OCI-LY1 (cell line): ENCODE results near the gene PIM1.

Experiments used
- H2AFZ ChIP-seq: fragments of 200-600 bp; sonication (generic), shearing (Covaris generic); 2 replicates; pipeline ENCODE4 v1.6.0; 2014; ENCODE audit warnings: antibody characterized with exemption, mild to moderate bottlenecking, low read length
- H3F3A ChIP-seq: fragments of 200-600 bp; sonication (generic), shearing (Covaris generic); 2 replicates; pipeline ENCODE4 v1.6.0; 2014; ENCODE audit warnings: mild to moderate bottlenecking, antibody characterized with exemption, low read length, moderate library complexity; ENCODE audit not compliant: insufficient read depth
- H3K27ac ChIP-seq: fragments of 200-600 bp; sonication (generic); 2 replicates; pipeline ENCODE4 v1.5.1; 2014; ENCODE audit warnings: low read length, mixed run types, mild to moderate bottlenecking, low read depth; ENCODE audit not compliant: poor library complexity, severe bottlenecking
- H3K27me3 ChIP-seq: fragments of 200-600 bp; sonication (generic); 2 replicates; pipeline ENCODE4 v1.6.0; 2014; ENCODE audit warnings: antibody characterized with exemption, mild to moderate bottlenecking, low read length, moderate library complexity; ENCODE audit not compliant: insufficient read depth
- H3K36me3 ChIP-seq: fragments of 200-600 bp; sonication (generic); 2 replicates; pipeline ENCODE4 v1.6.1; 2014; ENCODE audit warnings: mild to moderate bottlenecking, antibody characterized with exemption, low read length, moderate library complexity, mixed read lengths; ENCODE audit not compliant: insufficient read depth
- H3K4me1 ChIP-seq: fragments of 200-600 bp; sonication (generic); 2 replicates; pipeline ENCODE4 v1.5.1; 2014; ENCODE audit warnings: mild to moderate bottlenecking, low read length, moderate library complexity; ENCODE audit not compliant: insufficient read depth, severe bottlenecking
- H3K4me2 ChIP-seq: fragments of 200-600 bp; sonication (generic), shearing (Covaris generic); 2 replicates; pipeline ENCODE4 v1.6.1; 2014; ENCODE audit warnings: low read length
- H3K4me3 ChIP-seq: fragments of 200-600 bp; sonication (generic); 2 replicates; pipeline ENCODE4 v1.5.1; 2014; ENCODE audit warnings: low read length, low read depth, mild to moderate bottlenecking, mixed read lengths; ENCODE audit not compliant: poor library complexity, severe bottlenecking
- H3K79me2 ChIP-seq: fragments of 200-600 bp; shearing (Covaris generic); 2 replicates; pipeline ENCODE4 v1.6.1; 2016; ENCODE audit warnings: mixed run types, low read length, mixed read lengths; ENCODE audit not compliant: insufficient read depth
- H3K9ac ChIP-seq: fragments of 200-600 bp; sonication (generic), shearing (Covaris generic); 2 replicates; pipeline ENCODE4 v1.6.1; 2014; ENCODE audit warnings: mild to moderate bottlenecking, low read length, mixed read lengths
- H3K9me2 ChIP-seq: fragments of 200-600 bp; sonication (generic), shearing (Covaris generic); 2 replicates; pipeline ENCODE4 v1.6.1; 2014; ENCODE audit warnings: low read depth, mild to moderate bottlenecking, low read length, mixed read lengths
- H3K9me3 ChIP-seq: fragments of 200-600 bp; shearing (Covaris generic); 2 replicates; pipeline ENCODE4 v1.6.1; 2014; ENCODE audit warnings: low read length, mixed read lengths
- H4K20me1 ChIP-seq: fragments of 200-600 bp; sonication (generic), shearing (Covaris generic); 2 replicates; pipeline ENCODE4 v1.6.0; 2016; ENCODE audit warnings: mild to moderate bottlenecking, low read length; ENCODE audit not compliant: insufficient read depth
- EZH2 ChIP-seq: fragments of 200-600 bp; sonication (generic), shearing (Covaris generic); IDR thresholded peaks from 2 replicates; pipeline ENCODE4 v1.8.0; 2017; ENCODE audit warnings: borderline replicate concordance, mixed run types, mild to moderate bottlenecking, antibody characterized with exemption, low read length, moderate library complexity, mixed read lengths
- TF ChIP-seq, protein P1 (sequence below): fragments of 200-600 bp; sonication (generic), shearing (Covaris generic); IDR thresholded peaks from 2 replicates; pipeline ENCODE4 v1.5.1; 2017; ENCODE audit warnings: mild to moderate bottlenecking, antibody characterized with exemption, low read length, moderate library complexity, mixed read lengths

Gene PIM1

DNA sequence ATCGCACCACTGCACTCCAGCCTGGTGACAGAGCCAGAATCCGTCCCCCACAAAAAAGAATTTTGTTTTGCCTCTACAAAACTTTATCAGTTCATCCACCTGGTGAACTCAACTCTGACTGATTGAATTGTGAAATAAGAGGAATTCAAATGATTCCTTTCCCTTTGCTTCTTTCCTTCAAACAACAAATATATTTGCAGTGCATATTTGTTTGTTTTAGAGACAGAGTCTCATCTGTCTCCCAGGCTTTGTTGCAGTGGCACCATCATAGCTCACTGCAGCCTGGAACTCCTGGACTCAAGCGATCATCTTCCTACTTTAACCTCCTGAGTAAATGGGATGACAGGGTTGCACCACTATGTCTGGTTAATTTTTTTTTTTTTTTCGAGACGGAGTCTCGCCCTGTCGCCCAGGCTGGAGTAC lies 23.2 kb upstream of the PIM1 start:
- Histone ChIP-seq H3K9me3 (no peaks in the 10 kb centered on the region), H3K79me2 (no peaks in the 10 kb centered on the region), H3K4me2 (no peak overlapping the region), H4K20me1 (no peaks in the 10 kb centered on the region), H3K27me3 (no peaks in the 10 kb centered on the region), H3K36me3 (no peaks in the 10 kb centered on the region), H2AFZ (no peak overlapping the region), H3K27ac (peak overlapping the region; percentile 94), H3K4me1 (peaks cover 66% of the 10 kb centered on the region), H3F3A (0 out of 2 replicates have a peak, but pooled peaks cover 5% of the 10 kb centered on the region), H3K9me2 (no peaks in the 10 kb centered on the region), H3K4me3 (no peak overlapping the region), H3K9ac (no peak overlapping the region)
- TF ChIP-seq, protein P1, sequence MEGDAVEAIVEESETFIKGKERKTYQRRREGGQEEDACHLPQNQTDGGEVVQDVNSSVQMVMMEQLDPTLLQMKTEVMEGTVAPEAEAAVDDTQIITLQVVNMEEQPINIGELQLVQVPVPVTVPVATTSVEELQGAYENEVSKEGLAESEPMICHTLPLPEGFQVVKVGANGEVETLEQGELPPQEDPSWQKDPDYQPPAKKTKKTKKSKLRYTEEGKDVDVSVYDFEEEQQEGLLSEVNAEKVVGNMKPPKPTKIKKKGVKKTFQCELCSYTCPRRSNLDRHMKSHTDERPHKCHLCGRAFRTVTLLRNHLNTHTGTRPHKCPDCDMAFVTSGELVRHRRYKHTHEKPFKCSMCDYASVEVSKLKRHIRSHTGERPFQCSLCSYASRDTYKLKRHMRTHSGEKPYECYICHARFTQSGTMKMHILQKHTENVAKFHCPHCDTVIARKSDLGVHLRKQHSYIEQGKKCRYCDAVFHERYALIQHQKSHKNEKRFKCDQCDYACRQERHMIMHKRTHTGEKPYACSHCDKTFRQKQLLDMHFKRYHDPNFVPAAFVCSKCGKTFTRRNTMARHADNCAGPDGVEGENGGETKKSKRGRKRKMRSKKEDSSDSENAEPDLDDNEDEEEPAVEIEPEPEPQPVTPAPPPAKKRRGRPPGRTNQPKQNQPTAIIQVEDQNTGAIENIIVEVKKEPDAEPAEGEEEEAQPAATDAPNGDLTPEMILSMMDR, result no peak
- no peak for TF ChIP-seq EZH2

DNA sequence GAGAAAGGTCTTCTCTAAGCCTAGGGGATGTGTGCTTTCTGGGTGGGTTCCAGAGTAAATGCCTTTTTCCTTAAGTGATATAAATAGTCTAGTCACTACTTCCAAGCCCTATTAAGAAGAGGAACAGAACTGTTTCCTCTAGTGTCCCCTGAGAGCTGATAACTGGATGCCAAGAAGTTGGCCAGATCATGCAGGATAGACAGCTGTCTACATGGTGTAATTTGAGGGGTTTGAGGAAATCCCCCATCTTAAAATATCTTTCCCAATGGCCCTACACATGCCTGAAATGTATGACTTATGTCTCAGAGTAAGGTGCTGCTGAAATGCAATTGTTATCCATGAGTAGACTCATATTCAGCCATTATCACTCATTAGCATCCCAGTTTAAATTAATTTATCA lies 20.2 kb upstream of the PIM1 start:
- peaks cover 64% of the 10 kb centered on the region for H3K4me1 ChIP-seq
- no peak overlapping the region for H2AFZ ChIP-seq
- H3K27me3 ChIP-seq, result no peaks in the 10 kb centered on the region
- peak overlapping the region; percentile 2; the same call in 1 of the 2 replicates for H3K4me2 ChIP-seq
- TF ChIP-seq EZH2, result no peak
- TF ChIP-seq, protein P1, result no peak
- no peaks in the 10 kb centered on the region for H3F3A ChIP-seq
- no peaks in the 10 kb centered on the region for H3K36me3 ChIP-seq
- H3K27ac ChIP-seq, result peak overlapping the region; percentile 100
- no peaks in the 10 kb centered on the region for H3K9me3 ChIP-seq
- H3K79me2 ChIP-seq, result no peaks in the 10 kb centered on the region
- no peaks in the 10 kb centered on the region for H4K20me1 ChIP-seq
- no peaks in the 10 kb centered on the region for H3K9me2 ChIP-seq
- H3K4me3 ChIP-seq, result no peak overlapping the region
- peak overlapping the region; percentile 7; the same call in 1 of the 2 replicates for H3K9ac ChIP-seq

DNA sequence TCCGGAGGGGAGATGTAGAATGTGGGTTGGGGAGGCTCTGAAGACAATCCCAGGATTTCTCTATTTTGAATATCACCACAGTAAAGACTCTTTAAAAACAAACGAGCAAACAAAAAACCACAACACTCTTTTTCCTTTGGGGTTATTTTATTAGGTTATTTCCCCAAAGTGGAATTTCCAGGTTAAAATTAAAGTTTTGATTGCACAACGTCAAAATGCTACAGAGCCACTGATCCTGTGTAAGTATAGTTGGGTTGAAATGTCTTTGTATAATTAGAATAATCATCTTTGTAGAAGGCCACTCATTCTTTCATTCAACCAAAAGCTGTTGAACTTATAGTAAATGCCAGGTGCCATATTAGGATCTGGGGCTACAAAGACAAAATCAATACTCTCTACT lies 19.6 kb upstream of the PIM1 start:
- Histone ChIP-seq H2AFZ (no peak overlapping the region), H3K9ac (peak overlapping the region; percentile 7; the same call in 1 of the 2 replicates), H3K9me3 (no peaks in the 10 kb centered on the region), H3K9me2 (no peaks in the 10 kb centered on the region), H3F3A (0 out of 2 replicates have a peak, but pooled peaks cover 4% of the 10 kb centered on the region), H3K27me3 (no peaks in the 10 kb centered on the region), H3K79me2 (no peaks in the 10 kb centered on the region), H4K20me1 (no peaks in the 10 kb centered on the region), H3K4me2 (peak overlapping the region; percentile 2; the same call in 1 of the 2 replicates), H3K4me1 (peaks cover 64% of the 10 kb centered on the region), H3K36me3 (no peaks in the 10 kb centered on the region), H3K27ac (peak overlapping the region; percentile 100), H3K4me3 (no peak overlapping the region)
- TF ChIP-seq EZH2, result no peak
- TF ChIP-seq, protein P1, result no peak
